Loucy (cell line): Measurements from ENCODE around the gene SHC4.

Experiments
- EZH2phosphoT487 ChIP-seq: fragments of 200-600 bp; IDR thresholded peaks from 2 replicates; pipeline ENCODE4 v1.6.1; 2018; ENCODE audit warnings: antibody characterized with exemption, mild to moderate bottlenecking, moderate library complexity, borderline replicate concordance
- TF ChIP-seq, protein P1 (sequence below): fragments of 200-600 bp; sonication (generic); conservative IDR thresholded peaks from 2 replicates; pipeline ENCODE4 v1.5.1; 2014; ENCODE audit warnings: mild to moderate bottlenecking, antibody characterized with exemption, low read length

DNA sequence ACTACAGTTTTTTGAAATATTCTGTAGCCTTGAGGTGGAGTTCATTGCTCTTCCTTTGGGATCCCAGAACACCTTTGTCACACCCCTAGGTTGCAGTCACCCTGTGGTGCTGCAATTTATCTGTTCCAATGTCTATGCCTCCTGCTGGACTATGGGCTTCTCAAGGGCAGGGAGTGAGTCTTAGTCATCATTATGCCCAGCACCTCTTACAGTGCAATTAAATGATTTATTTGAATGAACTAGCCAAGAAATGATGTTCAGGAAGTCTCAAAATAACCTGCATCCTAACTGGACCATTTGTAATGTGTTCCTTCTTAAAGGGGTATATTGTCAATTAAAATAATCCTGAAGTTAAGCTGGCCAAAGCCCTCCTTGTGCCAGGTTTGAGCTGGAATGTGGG, 28.5 kb downstream of the SHC4 start:
- TF ChIP-seq, protein P1, sequence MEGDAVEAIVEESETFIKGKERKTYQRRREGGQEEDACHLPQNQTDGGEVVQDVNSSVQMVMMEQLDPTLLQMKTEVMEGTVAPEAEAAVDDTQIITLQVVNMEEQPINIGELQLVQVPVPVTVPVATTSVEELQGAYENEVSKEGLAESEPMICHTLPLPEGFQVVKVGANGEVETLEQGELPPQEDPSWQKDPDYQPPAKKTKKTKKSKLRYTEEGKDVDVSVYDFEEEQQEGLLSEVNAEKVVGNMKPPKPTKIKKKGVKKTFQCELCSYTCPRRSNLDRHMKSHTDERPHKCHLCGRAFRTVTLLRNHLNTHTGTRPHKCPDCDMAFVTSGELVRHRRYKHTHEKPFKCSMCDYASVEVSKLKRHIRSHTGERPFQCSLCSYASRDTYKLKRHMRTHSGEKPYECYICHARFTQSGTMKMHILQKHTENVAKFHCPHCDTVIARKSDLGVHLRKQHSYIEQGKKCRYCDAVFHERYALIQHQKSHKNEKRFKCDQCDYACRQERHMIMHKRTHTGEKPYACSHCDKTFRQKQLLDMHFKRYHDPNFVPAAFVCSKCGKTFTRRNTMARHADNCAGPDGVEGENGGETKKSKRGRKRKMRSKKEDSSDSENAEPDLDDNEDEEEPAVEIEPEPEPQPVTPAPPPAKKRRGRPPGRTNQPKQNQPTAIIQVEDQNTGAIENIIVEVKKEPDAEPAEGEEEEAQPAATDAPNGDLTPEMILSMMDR = no peak
- no peak for TF ChIP-seq EZH2phosphoT487
